Measurements from ENCODE around the gene FGF5. TPM values are rescaled to one million over a fixed set of nuclear protein-coding genes. Genes with fewer than 3 reads are reported as not detected.

Gene FGF5
- total RNA-seq, 4 donors from 2014 or later, result 0.14 to 4.1 (median 0.16) TPM; not detected in 1

DNA sequence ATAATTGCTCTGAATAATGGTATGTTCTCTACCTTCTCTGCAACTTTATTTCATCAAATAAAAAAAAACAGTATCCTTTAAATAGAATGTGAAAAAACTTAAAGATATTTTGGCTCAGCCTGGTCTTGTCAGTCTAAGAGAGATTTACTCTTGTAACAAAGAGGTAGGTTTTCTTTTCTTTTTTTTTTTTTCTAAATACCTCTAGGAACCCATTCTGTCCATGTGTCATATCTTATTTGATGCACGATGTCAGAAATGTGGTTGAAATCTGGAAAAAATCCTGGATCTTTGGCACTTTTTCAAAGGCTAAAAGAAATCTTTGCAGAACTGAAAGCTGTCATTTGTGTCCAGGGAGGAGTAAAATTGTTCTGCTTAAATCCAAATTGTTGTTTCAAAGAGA, 17.3 kb upstream of the FGF5 start:
- 60 to 85% methylated on average over 1 of the region's 1 CpG for WGBS, 2 donors (ENCODE audit: low coverage in 1 of 2)
- Histone ChIP-seq H3K9me3 (no peaks in the 10 kb centered on the region), H3K4me3 (no peak overlapping the region), H3K27ac (no peak overlapping the region), H3K4me1 (no peaks in the 10 kb centered on the region), H3K36me3 (no peaks in the 10 kb centered on the region), H3K27me3 (peaks cover 7% of the 10 kb centered on the region)
- intact Hi-C loops (cut with DNase I; ENCODE audit: low total_unique reads) (no loop called here), in situ Hi-C loops (cut with MboI; ENCODE audit: low pct_ligation_motif_present in 1 of 4, low pct_unique_long_range_greater_than_20kb in 1 of 4, low sequenced_read_pairs in 3 of 4) (no loop called here)
- TF ChIP-seq, protein P1, sequence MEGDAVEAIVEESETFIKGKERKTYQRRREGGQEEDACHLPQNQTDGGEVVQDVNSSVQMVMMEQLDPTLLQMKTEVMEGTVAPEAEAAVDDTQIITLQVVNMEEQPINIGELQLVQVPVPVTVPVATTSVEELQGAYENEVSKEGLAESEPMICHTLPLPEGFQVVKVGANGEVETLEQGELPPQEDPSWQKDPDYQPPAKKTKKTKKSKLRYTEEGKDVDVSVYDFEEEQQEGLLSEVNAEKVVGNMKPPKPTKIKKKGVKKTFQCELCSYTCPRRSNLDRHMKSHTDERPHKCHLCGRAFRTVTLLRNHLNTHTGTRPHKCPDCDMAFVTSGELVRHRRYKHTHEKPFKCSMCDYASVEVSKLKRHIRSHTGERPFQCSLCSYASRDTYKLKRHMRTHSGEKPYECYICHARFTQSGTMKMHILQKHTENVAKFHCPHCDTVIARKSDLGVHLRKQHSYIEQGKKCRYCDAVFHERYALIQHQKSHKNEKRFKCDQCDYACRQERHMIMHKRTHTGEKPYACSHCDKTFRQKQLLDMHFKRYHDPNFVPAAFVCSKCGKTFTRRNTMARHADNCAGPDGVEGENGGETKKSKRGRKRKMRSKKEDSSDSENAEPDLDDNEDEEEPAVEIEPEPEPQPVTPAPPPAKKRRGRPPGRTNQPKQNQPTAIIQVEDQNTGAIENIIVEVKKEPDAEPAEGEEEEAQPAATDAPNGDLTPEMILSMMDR (IDR thresholded peaks at IDR 0.05), result no peak
- TF ChIP-seq POLR2AphosphoS5 (IDR thresholded peaks at IDR 0.05), result no peak
- no peak for DNase-seq

DNA sequence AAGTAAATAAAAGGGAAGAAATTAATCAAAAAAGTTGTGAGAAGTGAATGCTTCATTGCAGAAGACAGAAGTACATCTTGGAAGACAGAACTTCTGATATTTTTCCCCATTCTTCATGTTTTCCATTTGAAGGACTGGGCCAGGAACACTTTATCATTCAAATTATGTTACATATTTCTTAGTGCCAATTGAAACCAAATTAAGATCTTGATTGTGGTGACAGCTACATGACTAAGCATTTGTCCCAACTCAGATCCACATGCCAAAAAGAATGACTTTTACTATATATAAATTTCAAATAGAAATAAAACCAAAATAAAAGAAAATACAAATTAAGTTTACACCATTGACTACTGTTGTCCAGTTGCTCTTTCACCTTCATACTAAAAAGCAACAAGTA, 14.0 kb upstream of the FGF5 start:
- in situ Hi-C loops (cut with MboI; ENCODE audit: low pct_ligation_motif_present in 1 of 4, low pct_unique_long_range_greater_than_20kb in 1 of 4, low sequenced_read_pairs in 3 of 4), result no loop called here
- TF ChIP-seq, protein P1 (IDR thresholded peaks at IDR 0.05), result no peak
- TF ChIP-seq EP300 (IDR thresholded peaks at IDR 0.05; ENCODE audit: low read depth) (no peak), POLR2A (IDR thresholded peaks at IDR 0.05) (no peak), POLR2AphosphoS5 (IDR thresholded peaks at IDR 0.05) (no peak)
- Histone ChIP-seq H3K4me3 (no peak overlapping the region), H3K27ac (no peak overlapping the region), H3K27me3 (peaks cover 15% of the 10 kb centered on the region), H3K36me3 (no peaks in the 10 kb centered on the region), H3K4me1 (no peaks in the 10 kb centered on the region), H3K9me3 (no peaks in the 10 kb centered on the region)
- no peak for DNase-seq
- intact Hi-C loops (cut with DNase I; ENCODE audit: low total_unique reads), result no loop called here

DNA sequence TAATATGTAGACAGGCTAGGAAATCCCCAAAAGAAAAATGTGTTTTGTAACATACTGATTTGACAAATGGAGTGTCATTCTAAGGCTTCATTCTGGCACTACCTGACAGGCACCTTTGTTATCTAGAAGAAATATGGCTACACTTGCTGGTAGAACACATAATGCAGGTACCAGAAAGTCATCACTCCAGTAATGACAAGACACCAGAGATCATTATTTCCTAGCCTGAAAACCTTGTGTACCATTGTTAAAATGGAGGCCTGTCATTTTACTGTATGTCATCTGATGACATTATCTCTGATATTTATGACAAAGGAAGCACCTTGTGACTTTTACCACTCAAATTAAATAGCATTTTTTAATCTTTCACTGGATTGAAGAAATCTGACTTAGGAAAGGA, 13.5 kb upstream of the FGF5 start:
- in situ Hi-C loops (cut with MboI; ENCODE audit: low pct_ligation_motif_present in 1 of 4, low pct_unique_long_range_greater_than_20kb in 1 of 4, low sequenced_read_pairs in 3 of 4) (no loop called here), intact Hi-C loops (cut with DNase I; ENCODE audit: low total_unique reads) (no loop called here)
- Histone ChIP-seq H3K4me3 (no peak overlapping the region), H3K4me1 (no peaks in the 10 kb centered on the region), H3K27me3 (peaks cover 19% of the 10 kb centered on the region), H3K9me3 (no peaks in the 10 kb centered on the region), H3K27ac (no peak overlapping the region), H3K36me3 (no peaks in the 10 kb centered on the region)
- TF ChIP-seq POLR2A (IDR thresholded peaks at IDR 0.05) (no peak), POLR2AphosphoS5 (IDR thresholded peaks at IDR 0.05) (no peak), EP300 (IDR thresholded peaks at IDR 0.05; ENCODE audit: low read depth) (no peak)
- TF ChIP-seq, protein P1 (IDR thresholded peaks at IDR 0.05), result no peak
- no peak for DNase-seq

DNA sequence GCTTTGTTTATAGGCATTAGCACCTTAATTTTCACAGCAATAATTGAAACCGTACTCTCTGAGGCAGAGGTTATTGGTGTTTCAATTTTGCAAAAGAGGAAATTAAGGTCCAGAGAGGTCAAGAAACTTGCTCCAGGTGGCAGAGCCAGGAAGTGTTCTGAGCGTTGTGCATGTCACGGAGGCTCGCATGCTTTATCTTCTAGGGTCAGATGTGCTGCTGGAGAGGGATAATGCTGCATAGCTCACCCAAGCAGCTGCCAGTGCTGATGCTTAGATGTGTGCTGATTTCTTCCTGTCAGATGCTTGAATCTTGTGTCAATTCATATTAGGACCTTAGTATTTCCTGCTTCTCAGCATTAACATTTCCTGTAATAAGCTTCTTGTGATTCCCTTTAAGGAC, 13.0 kb upstream of the FGF5 start:
- WGBS, 2 donors (ENCODE audit: low coverage in 1 of 2), result 70 to 80% methylated on average over 1 to 4 of the region's 4 CpGs
- H3K9me3 ChIP-seq, result no peaks in the 10 kb centered on the region
- in situ Hi-C loops (cut with MboI; ENCODE audit: low pct_ligation_motif_present in 1 of 4, low pct_unique_long_range_greater_than_20kb in 1 of 4, low sequenced_read_pairs in 3 of 4) (no loop called here), intact Hi-C loops (cut with DNase I; ENCODE audit: low total_unique reads) (no loop called here)
- H3K4me3 ChIP-seq, result no peak overlapping the region
- no peaks in the 10 kb centered on the region for H3K4me1 ChIP-seq
- DNase-seq, result no peak
- no peak overlapping the region for H3K27ac ChIP-seq
- H3K36me3 ChIP-seq, result no peaks in the 10 kb centered on the region
- TF ChIP-seq EP300 (IDR thresholded peaks at IDR 0.05; ENCODE audit: low read depth), result no peak
- peaks cover 22% of the 10 kb centered on the region for H3K27me3 ChIP-seq

DNA sequence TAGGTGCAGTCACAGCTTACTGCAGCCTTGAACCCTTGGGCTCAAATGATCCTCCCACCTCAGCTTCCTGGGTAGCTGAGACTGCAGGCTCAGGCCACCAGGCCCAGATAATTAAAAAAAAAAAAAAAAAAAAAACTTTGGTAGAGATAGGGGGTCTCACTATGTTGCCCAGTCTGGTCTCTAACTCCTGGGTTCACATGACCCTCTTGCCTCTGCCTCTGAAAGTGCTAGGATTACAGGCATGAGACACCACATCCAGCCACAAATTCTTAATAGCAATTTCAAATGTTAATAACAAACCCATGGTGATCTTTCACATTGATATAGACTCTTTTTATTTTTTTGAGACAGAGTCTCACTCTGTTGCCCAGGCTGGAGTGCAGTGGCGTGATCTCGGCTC, 12.3 kb upstream of the FGF5 start:
- Histone ChIP-seq H3K4me3 (no peak overlapping the region), H3K9me3 (no peaks in the 10 kb centered on the region), H3K4me1 (no peaks in the 10 kb centered on the region), H3K36me3 (no peaks in the 10 kb centered on the region), H3K27me3 (peaks cover 24% of the 10 kb centered on the region), H3K27ac (no peak overlapping the region)
- DNase-seq, result no peak
- 90 to 93% methylated on average over 2 of the region's 2 CpGs for WGBS, 2 donors (ENCODE audit: low coverage in 1 of 2)
- TF ChIP-seq POLR2AphosphoS5 (IDR thresholded peaks at IDR 0.05) (no peak), EP300 (IDR thresholded peaks at IDR 0.05; ENCODE audit: low read depth) (no peak), POLR2A (IDR thresholded peaks at IDR 0.05) (no peak)
- TF ChIP-seq, protein P1 (IDR thresholded peaks at IDR 0.05), result no peak
- intact Hi-C loops (cut with DNase I; ENCODE audit: low total_unique reads) (no loop called here), in situ Hi-C loops (cut with MboI; ENCODE audit: low pct_ligation_motif_present in 1 of 4, low pct_unique_long_range_greater_than_20kb in 1 of 4, low sequenced_read_pairs in 3 of 4) (no loop called here)

Measured in transverse colon (tissue), 4 donors.